ENCODE results near the gene MEF2C.

MEF2C gene

DNA sequence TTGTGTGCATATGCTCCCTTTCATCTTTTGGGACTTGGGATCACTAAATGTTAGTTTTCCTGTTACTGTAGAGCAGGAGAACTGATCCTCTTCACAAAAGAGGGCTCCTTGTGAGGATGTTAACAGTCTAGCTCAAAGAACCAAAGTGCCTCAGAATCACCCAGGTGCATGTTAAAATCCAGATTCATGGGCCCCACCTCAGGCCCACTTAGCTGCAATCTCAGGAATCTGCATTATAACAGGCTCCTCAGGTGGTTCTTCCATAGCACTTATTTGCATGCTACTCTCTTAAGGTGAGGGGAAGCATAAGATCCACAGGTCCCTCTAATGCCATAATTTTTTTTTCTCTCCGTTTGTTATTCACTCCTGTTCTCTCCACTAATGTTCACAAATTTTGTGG is 14.8 kb upstream of the MEF2C start:
- TF ChIP-seq POLR2A (IDR thresholded peaks at IDR 0.05; ENCODE audit: low read depth, low read length), result no peak
- DNase-seq (ENCODE audit: insufficient read length, low spot score), result no peak
- FAIRE-seq, result no peak

DNA sequence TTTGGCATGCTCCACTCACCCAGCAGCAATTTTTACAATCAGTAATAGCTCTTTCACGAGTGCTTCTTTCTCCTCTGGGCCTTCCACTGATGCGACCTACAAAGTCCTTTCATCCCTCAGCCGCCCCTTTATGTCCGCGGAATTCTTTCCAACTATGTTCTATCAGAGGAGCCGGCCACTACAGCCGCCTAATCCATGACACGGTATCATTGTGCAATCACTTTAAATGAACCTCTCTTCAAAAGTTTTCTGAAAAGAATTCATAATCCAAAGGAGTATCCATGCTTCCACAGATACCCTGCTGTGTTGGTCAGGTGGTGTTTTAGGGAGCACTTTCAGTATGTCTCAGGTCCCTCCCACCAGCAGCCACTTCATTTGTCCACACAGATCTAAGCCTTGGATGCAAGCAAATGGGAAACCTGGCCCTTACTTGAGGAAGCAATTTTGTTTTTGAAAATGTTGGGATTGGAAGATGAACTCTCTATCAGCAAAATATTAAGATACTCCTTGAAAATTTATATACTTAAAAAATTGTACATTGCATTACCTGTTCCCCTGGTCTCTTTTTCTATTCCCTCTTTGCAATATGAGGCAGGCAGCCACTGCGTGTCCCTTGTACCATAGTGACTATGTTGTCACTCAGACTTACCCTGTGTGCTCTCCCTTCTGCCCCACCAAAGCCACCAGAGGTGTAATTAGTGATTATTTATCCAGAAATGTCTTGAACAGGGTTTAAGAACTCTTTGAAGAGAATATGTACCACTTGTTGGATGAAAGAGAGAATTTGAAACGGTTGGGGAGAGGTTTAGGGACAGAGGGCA is 12.9 kb upstream of the MEF2C start:
- DNase-seq (ENCODE audit: insufficient read length, low spot score) (no peak), FAIRE-seq (no peak)
- no peak for TF ChIP-seq POLR2A (IDR thresholded peaks at IDR 0.05; ENCODE audit: low read depth, low read length)

DNA sequence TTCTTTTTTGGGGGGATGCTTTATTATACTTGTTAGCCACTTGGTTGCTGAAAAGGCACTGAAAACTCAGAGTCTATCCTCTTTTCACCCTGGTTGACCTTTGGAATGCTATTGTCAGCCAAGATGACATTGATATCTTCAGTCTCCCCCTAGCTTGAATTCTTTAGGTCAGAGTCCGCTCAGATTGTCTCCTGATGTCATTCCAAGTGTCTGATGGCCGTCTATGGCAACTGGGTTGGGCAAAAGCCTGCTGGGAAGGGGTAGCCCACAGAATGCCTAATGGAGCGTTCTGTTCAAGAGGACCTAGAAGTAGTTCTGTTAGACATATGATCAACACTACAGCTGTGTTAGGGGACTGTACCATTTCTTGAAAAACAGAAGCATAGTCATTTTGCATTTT is 9.7 kb upstream of the MEF2C start:
- TF ChIP-seq POLR2A (IDR thresholded peaks at IDR 0.05; ENCODE audit: low read depth, low read length), result no peak
- FAIRE-seq (no peak), DNase-seq (ENCODE audit: insufficient read length, low spot score) (no peak)

GRCh38 chr5:88890070-88890781 is 7.2 kb upstream of the MEF2C start:
- no peak for TF ChIP-seq POLR2A (IDR thresholded peaks at IDR 0.05; ENCODE audit: low read depth, low read length)
- FAIRE-seq, result no peak
- DNase-seq (ENCODE audit: insufficient read length, low spot score), result no peak

DNA sequence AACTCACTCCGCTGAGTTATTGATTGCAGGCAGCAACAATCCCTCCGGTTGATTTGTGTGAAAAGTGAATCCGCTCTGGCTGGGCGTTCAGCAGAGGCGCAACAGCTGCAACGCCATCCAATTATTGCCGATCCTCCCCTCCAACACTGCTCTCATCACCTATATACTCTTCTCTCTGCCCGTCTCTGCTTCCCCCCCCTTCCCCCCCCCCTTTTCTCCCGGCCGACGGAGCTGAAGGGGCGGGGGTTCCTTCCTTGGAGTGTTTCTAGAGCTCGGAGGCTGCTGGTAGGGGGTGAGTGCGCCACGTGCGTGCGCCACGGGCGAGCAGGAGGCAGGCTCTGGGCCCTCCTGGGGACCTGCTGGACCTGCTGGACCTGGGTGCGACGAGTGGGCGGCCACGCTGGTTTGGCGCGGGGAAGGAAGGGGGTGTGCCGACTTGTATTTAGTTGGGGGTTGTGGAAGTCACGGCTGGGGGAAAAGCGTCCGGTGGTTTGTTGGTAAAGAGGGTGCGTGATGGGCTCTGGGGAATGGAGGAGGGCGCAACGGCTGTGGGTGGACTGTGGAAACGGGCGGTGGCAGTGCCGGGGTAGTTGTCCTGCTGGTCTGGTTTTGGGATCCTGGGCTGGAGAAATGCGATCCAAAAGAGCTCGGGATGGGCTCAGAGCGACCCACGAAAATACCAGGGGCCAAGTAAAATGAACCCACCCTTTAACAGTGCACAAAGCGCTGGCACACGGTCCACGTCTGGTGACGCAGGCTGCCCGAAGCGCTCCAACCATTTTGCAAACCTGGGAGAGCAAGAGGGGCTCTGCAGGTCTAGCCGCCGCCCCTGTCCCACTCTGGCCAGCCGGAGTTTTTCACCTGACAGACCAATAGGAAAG is 6.4 kb upstream of the MEF2C start:
- no peak for FAIRE-seq
- peak; percentile 9 for DNase-seq (ENCODE audit: insufficient read length, low spot score)

GRCh38 chr5:88888848-88889188 is 5.8 kb upstream of the MEF2C start:
- no peak for TF ChIP-seq POLR2A (IDR thresholded peaks at IDR 0.05; ENCODE audit: low read depth, low read length)
- no peak for DNase-seq (ENCODE audit: insufficient read length, low spot score)
- no peak for FAIRE-seq

More for the DNA sequence above, 6.4 kb upstream of the MEF2C start:
- no peak for TF ChIP-seq POLR2A (IDR thresholded peaks at IDR 0.05; ENCODE audit: low read depth, low read length)

DNA sequence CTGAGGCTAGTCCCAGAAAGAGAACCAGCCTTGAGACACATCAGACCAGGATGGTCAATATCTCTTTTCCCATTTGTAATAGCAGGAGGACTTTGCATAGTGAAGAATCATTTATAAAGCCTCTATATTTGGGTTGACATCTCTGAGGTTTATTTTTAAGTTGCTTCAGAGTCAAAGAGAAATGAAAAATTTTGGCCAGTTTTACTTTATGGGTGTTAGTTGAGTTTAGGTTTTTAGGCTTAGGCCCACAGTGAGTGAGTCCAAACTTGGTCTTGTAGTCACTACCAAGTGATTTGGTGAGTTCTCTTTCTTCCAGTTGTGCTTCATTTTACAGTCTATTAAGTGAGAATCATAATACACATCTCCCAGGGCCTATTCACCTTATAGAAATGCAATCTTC is 5.3 kb upstream of the MEF2C start:
- no peak for TF ChIP-seq POLR2A (IDR thresholded peaks at IDR 0.05; ENCODE audit: low read depth, low read length)
- FAIRE-seq (no peak), DNase-seq (ENCODE audit: insufficient read length, low spot score) (no peak)

DNA sequence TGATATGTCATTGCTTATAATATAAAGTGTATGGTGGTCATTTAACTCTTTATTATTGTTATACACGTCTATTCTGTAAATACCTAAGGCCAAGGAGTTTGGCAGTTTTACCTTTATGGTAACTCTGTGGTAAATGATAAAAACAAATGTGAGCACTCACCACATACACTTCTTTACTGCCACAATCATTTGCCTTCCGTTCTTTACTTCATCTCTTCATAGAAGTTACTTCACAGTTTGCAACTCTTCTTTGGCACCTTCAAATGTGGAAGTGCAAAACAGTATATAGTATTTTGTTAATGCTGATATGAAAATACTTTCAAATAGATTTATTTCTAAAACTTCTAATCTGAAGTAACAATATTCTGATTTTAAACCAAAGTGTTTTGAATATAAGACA is 4.4 kb upstream of the MEF2C start:
- no peak for TF ChIP-seq POLR2A (IDR thresholded peaks at IDR 0.05; ENCODE audit: low read depth, low read length)
- FAIRE-seq (no peak), DNase-seq (ENCODE audit: insufficient read length, low spot score) (no peak)

DNA sequence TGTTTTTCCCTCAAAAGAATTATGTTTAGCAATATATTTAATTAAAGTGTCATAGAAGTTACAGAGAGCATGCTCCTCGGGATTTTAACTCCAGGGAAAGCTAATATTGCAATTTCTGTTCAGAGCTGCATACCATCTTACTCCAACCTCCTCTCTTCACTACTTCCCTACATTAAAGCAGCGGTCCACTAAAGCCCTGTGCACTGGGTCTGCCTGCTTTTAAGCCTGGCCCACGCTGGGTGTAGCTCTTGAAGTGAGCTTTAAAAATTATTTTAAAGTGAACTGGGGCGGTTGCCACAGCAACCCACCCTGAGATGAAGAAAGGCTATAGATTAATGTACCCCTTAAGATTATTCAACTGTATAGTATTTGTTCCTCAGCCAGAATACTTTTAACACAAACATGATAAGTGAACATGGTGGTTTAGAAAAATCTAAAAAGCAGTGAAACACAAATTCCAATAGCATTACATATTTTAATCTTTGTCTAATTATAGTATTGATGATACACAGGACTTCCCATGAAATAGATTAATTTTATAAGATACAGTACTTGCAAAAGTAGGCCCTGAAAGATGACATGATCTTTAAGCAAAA is 3.9 kb upstream of the MEF2C start:
- TF ChIP-seq POLR2A (IDR thresholded peaks at IDR 0.05; ENCODE audit: low read depth, low read length), result no peak
- no peak for FAIRE-seq
- no peak for DNase-seq (ENCODE audit: insufficient read length, low spot score)

DNA sequence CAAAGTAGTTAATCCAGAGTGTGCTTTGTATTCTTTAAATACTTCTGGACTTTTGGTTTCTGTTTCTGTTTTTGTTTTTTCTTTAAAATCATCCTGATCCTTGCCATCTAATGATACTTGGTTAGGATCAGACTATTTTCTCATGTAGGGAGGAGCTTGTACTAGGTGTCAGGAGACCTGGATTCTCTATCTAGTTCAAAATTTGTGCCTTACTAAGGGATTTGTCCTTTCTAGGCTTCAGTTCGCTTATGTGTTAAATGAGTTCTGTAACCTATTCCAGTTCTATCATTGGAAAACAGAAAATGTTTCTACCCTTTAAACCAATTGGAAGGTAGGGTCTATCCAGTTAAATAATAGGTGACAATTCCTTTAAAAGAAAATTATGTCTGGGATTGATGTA is 3.3 kb upstream of the MEF2C start:
- DNase-seq (ENCODE audit: insufficient read length, low spot score) (no peak), FAIRE-seq (no peak)
- TF ChIP-seq POLR2A (IDR thresholded peaks at IDR 0.05; ENCODE audit: low read depth, low read length), result no peak

- TF ChIP-seq POLR2A (IDR thresholded peaks at IDR 0.05; ENCODE audit: low read depth, low read length), result no peak
- FAIRE-seq, result no peak
Observed at GRCh38 chr5:88885002-88885401, 2.0 kb upstream of the MEF2C start.

DNA sequence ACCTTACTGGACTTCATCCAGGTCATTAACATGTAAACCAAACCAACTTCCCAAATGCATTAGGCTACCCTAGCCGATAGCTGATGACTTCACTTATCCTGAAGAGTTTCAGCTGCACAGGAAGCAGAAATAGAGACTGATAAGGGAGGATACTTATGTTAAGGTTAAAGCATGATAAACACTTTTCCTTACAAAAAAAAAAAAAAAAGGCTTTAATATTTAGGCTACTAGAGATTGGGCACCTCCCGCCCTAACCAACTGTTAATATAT is 1.6 kb upstream of the MEF2C start:
- FAIRE-seq (peak; percentile 61), DNase-seq (ENCODE audit: insufficient read length, low spot score) (no peak)
- TF ChIP-seq POLR2A (IDR thresholded peaks at IDR 0.05; ENCODE audit: low read depth, low read length), result no peak

More at GRCh38 chr5:88885002-88885401, 2.0 kb upstream of the MEF2C start:
- no peak for DNase-seq (ENCODE audit: insufficient read length, low spot score)

GRCh38 chr5:88883836-88884607 is 1.0 kb upstream of the MEF2C start:
- DNase-seq (ENCODE audit: insufficient read length, low spot score) (peak; percentile 34), FAIRE-seq (peak; percentile 81)
- TF ChIP-seq POLR2A (IDR thresholded peaks at IDR 0.05; ENCODE audit: low read depth, low read length), result no peak

Measured in H54 (cell line).